Activated T-helper 17 cell treated with anti-CD3 and anti-CD28 coated beads, Interleukin-2, amount 50 U/mL, for 72 hours (primary cell): ENCODE results near the gene AMMECR1L. TPM values are rescaled to one million over a fixed set of nuclear protein-coding genes. Genes with fewer than 3 reads are reported as not detected.
"Not testable (repeated sequence)": the region's sequence is repeated elsewhere in the genome, so short reads cannot be mapped to it uniquely, and the experiment has no call there.

Experiments used
- ATAC-seq: fragments of 150-1000 bp; cut with Tn5 transposase; replicated peaks from 2 replicates; pipeline ENCODE4 v1.10.0; 2021; ENCODE audit warnings: mild to moderate bottlenecking, moderate library complexity
- H3K27ac Mint-ChIP-seq: one replicate; pipeline ENCODE4 v1.8.0; 2022; ENCODE audit warnings: mixed read lengths
- H3K27me3 Mint-ChIP-seq: one replicate; pipeline ENCODE4 v1.8.0; 2022; ENCODE audit warnings: mixed read lengths
- H3K36me3 Mint-ChIP-seq: one replicate; pipeline ENCODE4 v1.8.0; 2022; ENCODE audit warnings: low read depth, mild to moderate bottlenecking, mixed read lengths
- H3K4me1 Mint-ChIP-seq: one replicate; pipeline ENCODE4 v1.8.0; 2022; ENCODE audit warnings: mixed read lengths
- H3K4me3 Mint-ChIP-seq: one replicate; pipeline ENCODE4 v1.8.0; 2022; ENCODE audit warnings: mild to moderate bottlenecking, mixed read lengths
- H3K9me3 Mint-ChIP-seq: one replicate; pipeline ENCODE4 v1.8.0; 2022; ENCODE audit warnings: mixed read lengths
- total RNA-seq, 2 donors: library from RNA; stranded (reverse); gene quantifications; one replicate each; pipeline ENCODE4 v1.2.3, GENCODE V29; 2022

The AMMECR1L gene
- total RNA-seq, 2 donors from 2014 or later, result 13.8 to 17.6 TPM

DNA sequence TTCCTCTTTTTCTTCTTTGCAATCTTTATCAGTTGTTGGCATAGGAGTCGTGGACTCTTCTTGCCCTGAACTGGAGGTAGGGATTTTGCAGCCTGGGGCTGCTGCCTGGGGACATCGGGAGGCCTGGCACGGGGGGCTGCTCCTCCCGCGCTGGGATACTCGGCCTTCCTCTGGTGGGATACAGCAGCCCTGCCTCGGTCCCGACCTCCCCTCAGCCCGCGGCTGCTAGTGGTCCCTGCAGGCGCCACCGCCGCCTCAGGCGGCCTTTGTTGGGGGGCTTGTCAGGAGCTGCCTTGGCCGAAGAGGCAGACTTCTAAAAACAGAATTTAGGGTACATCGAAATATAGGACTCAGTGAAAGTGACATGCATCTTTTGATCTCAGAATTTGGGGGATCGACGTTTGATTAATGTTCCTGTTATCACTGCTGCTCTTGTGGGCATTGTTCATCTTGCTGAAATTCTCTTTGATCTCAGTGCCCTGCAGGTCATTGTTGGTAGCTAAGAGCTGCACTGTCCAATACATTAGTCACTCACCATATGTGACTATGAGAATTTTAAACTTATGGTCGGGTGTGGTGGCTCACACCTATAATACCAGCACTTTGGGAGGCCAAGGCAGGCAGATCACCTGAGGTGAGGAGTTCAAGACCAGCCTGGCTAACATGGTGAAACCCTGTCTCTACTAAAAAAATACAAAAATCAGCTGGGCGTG is 44.1 kb downstream of the AMMECR1L start:
- Mint-ChIP-seq H3K4me1 (no peaks in the 10 kb centered on the region), H3K36me3 (peaks cover 21% of the 10 kb centered on the region), H3K4me3 (no peak overlapping the region), H3K27me3 (no peaks in the 10 kb centered on the region), H3K9me3 (no peaks in the 10 kb centered on the region), H3K27ac (no peak overlapping the region)
- ATAC-seq, result no peak

DNA sequence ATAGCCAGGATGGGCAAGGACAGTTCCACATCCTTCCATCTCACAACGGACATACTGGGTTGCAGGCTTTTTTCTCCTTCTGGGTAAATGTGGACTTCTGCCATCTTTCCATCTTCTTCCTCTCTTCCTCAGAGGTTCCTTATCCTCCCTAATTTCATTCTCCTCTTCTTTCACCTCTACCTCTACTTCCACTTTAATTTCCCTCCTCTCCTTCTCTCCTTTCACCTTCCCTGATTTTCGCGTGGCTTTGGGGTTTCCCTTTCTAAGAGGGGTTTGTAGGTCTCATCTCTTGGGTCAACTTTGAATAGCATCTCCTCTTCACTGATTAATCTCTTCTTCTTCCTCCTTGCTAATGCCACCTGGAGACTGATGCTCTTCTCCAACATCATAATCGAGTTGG is 44.9 kb downstream of the AMMECR1L start:
- H3K4me1 Mint-ChIP-seq, result no peaks in the 10 kb centered on the region
- H3K27me3 Mint-ChIP-seq, result no peaks in the 10 kb centered on the region
- peaks cover 14% of the 10 kb centered on the region for H3K36me3 Mint-ChIP-seq
- H3K27ac Mint-ChIP-seq, result no peak overlapping the region
- no peak overlapping the region for H3K4me3 Mint-ChIP-seq
- no peaks in the 10 kb centered on the region for H3K9me3 Mint-ChIP-seq
- ATAC-seq, result no peak

DNA sequence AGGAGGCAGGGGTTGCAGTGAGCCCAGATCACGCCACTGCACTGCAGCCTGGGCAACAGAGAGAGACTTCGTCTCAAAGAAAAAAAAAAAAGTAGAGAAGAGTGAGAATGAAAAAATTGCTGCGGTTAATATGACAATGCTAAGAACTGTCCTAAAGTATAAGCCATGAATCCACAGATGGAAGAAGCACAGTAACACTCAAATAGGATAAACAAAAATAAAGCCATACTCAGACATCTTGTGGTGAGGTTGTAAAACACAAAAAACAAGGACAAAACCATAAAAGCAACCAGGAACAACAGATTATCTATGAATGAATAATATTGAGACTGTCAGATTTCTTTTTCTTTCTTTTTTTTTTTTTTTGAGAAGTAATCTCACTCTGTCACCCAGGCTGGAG is 50.8 kb downstream of the AMMECR1L start:
- no peak overlapping the region for H3K4me3 Mint-ChIP-seq
- ATAC-seq, result no peak
- H3K9me3 Mint-ChIP-seq, result no peaks in the 10 kb centered on the region
- H3K27me3 Mint-ChIP-seq, result no peaks in the 10 kb centered on the region
- no peak overlapping the region for H3K27ac Mint-ChIP-seq
- H3K4me1 Mint-ChIP-seq, result peaks cover under 1% of the 10 kb centered on the region
- H3K36me3 Mint-ChIP-seq, result no peaks in the 10 kb centered on the region

DNA sequence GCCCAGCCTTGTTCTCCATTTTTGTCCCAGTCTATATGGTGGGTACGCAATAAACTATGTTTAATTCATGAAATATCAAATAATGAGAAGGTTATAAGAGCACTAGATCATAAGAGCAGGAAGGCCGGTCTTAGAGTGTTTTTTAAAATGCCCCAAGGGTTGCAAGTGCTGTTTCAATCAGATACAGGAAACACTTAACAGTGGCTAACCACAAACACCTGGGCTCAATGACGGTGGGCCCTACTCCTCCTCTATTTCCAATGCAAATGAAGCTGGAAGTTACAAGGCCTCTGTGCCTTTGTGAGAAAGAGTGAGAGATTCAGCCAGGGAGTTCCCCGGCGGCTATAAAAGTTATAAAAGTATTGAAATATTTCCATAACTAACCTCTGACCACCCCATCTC is 55.9 kb downstream of the AMMECR1L start:
- peaks cover 13% of the 10 kb centered on the region for H3K4me1 Mint-ChIP-seq
- H3K27ac Mint-ChIP-seq, result peak overlapping the region; percentile 81
- H3K27me3 Mint-ChIP-seq, result no peaks in the 10 kb centered on the region
- H3K4me3 Mint-ChIP-seq, result peak overlapping the region; percentile 69
- ATAC-seq, result peak; percentile 98
- no peaks in the 10 kb centered on the region for H3K36me3 Mint-ChIP-seq
- H3K9me3 Mint-ChIP-seq, result no peaks in the 10 kb centered on the region

DNA sequence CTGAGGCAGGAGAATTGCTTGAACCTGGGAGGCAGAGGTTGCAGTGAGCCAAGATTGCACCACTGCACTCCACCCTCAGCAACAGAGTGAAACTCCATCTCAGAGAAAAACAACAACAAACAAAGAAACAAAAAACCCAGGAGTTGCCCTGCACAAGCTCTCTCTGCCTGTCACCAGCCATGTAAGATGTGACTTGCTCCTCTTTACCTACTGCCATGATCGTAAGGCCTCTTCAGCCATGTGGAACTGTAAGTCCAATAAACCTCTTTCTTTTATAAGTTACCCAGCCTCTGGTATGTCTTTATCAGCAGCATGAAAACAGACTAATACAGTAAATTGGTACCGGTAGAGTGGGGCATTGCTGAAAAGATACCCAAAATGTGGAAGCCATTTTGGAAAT is 59.0 kb downstream of the AMMECR1L start:
- not testable (repeated sequence) for H3K9me3 Mint-ChIP-seq, H3K36me3 Mint-ChIP-seq, H3K27me3 Mint-ChIP-seq, ATAC-seq, H3K4me3 Mint-ChIP-seq, H3K27ac Mint-ChIP-seq
- peaks cover 13% of the 10 kb centered on the region for H3K4me1 Mint-ChIP-seq

DNA sequence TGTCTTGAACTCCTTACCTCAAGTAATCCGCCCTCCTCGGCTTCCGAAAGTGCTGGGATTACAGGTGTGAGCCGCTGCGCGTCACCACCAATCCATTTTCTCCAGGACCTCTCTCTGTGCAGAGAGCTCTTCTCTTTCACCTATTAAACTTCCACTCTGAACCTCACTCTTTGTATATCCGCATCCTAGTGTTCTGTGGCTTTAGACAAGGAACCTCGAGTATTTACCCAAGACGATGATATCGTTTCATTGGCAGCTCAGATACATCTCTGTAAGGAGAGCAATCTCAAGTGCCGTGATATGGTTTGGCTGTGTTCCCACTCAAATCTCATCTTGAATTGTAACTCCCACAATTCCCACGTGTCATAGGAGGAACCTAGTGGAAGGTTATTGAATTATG is 59.7 kb downstream of the AMMECR1L start:
- Mint-ChIP-seq H3K4me3 (no peak overlapping the region), H3K36me3 (no peaks in the 10 kb centered on the region), H3K27me3 (no peaks in the 10 kb centered on the region), H3K27ac (no peak overlapping the region), H3K4me1 (peaks cover 13% of the 10 kb centered on the region), H3K9me3 (peaks cover under 1% of the 10 kb centered on the region)
- no peak for ATAC-seq

DNA sequence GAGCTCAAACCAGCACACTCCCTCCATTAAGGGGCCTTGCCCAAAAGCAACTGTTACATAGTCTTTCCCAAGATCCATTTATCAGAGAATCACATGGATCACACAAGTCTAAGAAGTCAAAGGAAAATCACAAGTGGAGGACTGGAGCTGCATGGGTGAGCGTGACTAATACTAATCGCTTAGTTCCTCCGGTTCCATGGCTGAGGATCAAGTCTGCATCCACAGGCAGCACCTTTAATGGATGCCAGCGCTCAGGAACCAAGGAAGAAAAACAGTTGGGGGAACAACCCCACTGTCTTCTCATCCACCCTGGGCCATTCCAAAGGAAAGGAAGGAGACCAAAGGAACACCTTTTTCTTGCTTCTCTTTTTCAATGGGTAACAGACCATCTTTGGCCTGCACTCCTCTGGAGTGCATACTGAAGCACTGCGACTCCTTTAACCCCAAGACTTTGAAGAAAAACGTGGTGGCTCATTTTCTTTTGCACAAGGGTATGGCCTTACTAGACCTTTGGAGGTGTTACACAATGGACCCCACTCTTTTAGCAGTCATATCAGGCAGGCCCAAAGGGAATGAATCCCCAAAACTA is 65.6 kb downstream of the AMMECR1L start:
- no peak overlapping the region for H3K4me3 Mint-ChIP-seq

DNA sequence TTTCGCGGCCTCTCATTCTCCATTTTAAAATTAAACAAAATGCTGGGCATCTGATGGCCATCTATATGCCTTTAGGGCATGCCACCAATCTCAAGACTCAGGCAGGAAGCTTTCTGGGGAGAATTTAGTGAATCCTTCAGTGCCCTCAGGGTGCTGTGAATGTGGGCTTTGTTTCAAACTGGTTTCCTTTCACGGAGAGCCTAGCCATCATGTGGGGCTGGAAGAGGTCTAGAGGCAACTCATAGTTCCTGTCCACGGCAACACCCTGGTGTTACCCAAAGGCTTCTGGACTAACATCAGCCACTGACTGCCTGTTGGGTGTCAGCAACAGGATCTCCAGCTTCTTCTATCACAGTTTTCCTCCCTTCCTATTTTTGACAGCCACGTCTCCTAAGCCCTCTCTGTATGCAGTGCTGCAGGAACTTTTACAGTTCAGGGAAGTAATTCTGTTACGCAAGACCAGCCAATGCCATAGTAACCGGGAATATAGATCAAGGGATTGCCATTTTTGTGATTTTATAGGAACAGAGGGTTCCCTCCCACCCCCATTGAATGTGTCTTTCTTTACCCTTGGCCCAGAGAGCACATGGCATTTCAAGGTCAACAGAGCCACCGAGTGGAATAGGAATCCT is 66.8 kb downstream of the AMMECR1L start:
- ATAC-seq, result no peak
- Mint-ChIP-seq H3K4me3 (no peak overlapping the region), H3K27me3 (peaks cover 8% of the 10 kb centered on the region), H3K9me3 (peaks cover 6% of the 10 kb centered on the region), H3K36me3 (no peaks in the 10 kb centered on the region), H3K27ac (no peak overlapping the region), H3K4me1 (no peaks in the 10 kb centered on the region)

More for the DNA sequence above, 65.6 kb downstream of the AMMECR1L start:
- no peak for ATAC-seq
- Mint-ChIP-seq H3K36me3 (no peaks in the 10 kb centered on the region), H3K27me3 (peaks cover 8% of the 10 kb centered on the region), H3K27ac (no peak overlapping the region), H3K4me1 (no peaks in the 10 kb centered on the region), H3K9me3 (peaks cover 6% of the 10 kb centered on the region)

DNA sequence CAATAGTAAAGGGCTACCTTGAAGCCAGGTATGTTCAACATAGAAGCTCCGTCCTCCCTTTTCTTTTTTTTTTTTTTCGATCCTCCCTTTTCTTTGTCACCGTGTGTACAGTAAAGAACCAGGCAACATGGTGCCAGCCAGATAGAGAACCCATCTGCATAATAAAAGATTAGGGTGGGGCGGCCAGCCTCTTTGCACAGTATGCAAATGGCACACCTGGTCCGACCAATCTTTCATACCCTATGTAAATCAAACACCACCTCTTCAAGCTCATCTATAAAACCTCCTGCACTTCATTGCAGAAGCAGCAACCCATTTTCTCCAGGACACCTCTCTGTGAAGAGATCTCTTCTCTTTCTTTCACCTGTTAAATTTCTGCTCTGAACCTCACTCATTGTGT is 67.5 kb downstream of the AMMECR1L start:
- no peak overlapping the region for H3K4me3 Mint-ChIP-seq
- peaks cover 6% of the 10 kb centered on the region for H3K9me3 Mint-ChIP-seq
- no peak for ATAC-seq
- peaks cover 8% of the 10 kb centered on the region for H3K27me3 Mint-ChIP-seq
- no peaks in the 10 kb centered on the region for H3K36me3 Mint-ChIP-seq
- no peaks in the 10 kb centered on the region for H3K4me1 Mint-ChIP-seq
- H3K27ac Mint-ChIP-seq, result no peak overlapping the region

DNA sequence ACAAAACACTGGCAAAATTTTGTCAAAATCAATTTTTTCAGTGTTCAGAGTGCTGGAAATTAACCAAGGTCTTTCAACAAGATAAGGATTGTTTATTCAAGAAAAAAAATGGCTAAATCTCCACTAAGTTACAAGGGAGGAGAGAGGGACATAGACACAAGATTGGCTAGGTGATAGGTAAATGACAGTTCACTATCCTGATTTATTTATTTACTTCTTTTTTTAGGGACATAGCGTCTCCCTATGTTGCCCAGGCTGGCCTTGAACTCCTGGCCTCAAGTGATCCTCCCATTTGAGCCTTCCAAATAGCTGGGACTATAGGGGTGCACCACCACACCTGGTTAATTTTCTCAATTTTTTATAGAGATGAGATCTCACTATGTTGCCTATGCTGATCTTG is 71.1 kb downstream of the AMMECR1L start:
- Mint-ChIP-seq H3K4me3 (no peak overlapping the region), H3K27me3 (peaks cover 8% of the 10 kb centered on the region), H3K9me3 (no peaks in the 10 kb centered on the region), H3K27ac (no peak overlapping the region), H3K4me1 (peaks cover 2% of the 10 kb centered on the region), H3K36me3 (peaks cover 16% of the 10 kb centered on the region)
- ATAC-seq, result no peak

DNA sequence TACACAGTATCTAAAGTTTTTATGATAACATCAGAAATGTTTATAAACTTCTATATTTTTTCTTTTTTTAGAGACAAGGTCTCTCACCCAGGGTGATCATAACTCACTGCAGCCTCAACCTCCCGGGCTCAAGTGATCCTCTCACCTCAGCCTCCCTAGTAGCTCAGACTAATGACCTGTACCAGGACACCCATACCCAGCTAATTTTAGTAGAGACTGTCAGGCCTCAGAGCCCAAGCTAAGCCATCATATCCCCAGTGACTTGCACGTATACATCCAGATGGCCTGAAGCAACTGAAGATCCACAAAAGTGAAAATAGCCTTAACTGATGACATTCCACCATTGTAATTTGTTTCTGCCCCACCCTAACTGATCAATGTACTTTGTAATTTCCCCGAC is 73.3 kb downstream of the AMMECR1L start:
- H3K9me3 Mint-ChIP-seq, H3K27ac Mint-ChIP-seq, ATAC-seq, H3K27me3 Mint-ChIP-seq: not testable (repeated sequence)
- H3K4me1 Mint-ChIP-seq, result peaks cover 14% of the 10 kb centered on the region
- H3K4me3 Mint-ChIP-seq, result peak overlapping the region; percentile 99
- H3K36me3 Mint-ChIP-seq, result peaks cover 33% of the 10 kb centered on the region

Other genes starting within 250 kb of the AMMECR1L start
- gene GPR17, start 239.8 kb downstream of the AMMECR1L start, total RNA-seq, result not detected
- 1 to 10 TPM; 2.4 to 4.8 TPM for gene LIMS2, start 210.4 kb downstream of the AMMECR1L start, total RNA-seq
- 1 to 10 TPM; 2.5 to 2.9 TPM for gene SFT2D3, start 184.5 kb downstream of the AMMECR1L start, total RNA-seq
- gene WDR33, start 74.8 kb downstream of the AMMECR1L start, total RNA-seq, result 10 to 100 TPM; 72.6 to 80.3 TPM
- 10 to 100 TPM; 55.5 to 76.2 TPM for gene POLR2D, start 27.8 kb downstream of the AMMECR1L start, total RNA-seq
- 10 to 100 TPM; 27.6 to 28.5 TPM for gene SAP130, start 142.1 kb upstream of the AMMECR1L start, total RNA-seq
- gene UGGT1, start 205.2 kb upstream of the AMMECR1L start, total RNA-seq, result 10 to 100 TPM; 36.5 to 53.2 TPM